Activated T-cell treated with anti-CD3 and anti-CD28 coated beads, Interleukin-2, amount 50 U/mL, for 1 hour (primary cell): ENCODE data around the gene STXBP3.
"Not testable (repeated sequence)": the region's sequence is repeated elsewhere in the genome, so short reads cannot be mapped to it uniquely, and the experiment has no call there.

ENCODE experiments used
- DNase-seq: peaks from one replicate; pipeline ENCODE4 v3.0.0-alpha.2; 2020

STXBP3 gene

GRCh38 chr1:108732398-108732797 is 14.1 kb upstream of the STXBP3 start:
- no peak for DNase-seq

DNA sequence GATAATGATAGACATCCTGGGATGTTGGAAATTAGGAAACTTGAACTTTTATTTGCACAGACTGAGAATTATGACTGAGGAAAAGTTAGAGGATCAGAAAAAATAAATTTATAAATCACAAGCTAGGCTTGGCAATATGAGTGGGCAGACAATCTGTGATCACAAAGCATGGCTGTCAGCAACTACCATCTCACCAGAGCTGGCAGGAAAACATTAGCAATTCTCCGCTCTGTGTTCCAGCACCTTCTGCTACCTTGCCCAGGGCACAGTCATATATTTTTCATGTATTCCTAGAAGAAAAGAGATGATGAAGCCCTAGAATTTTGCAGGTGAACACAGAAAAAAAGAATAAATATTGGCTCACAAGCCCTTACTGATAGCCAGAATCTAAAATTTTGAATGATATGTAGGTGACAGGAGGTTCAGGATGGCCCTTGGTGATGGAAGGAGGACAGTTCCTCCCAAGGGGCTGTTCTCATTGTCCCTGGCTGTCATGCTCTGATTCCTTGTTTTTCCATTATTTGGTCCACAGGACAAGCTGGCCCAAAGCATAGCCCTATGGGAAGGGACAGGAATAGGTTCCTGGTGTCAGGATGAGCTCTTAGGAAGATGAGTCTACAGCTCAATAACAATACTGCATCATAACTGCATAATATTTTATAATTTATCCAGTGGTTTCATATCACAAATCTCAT is 12.2 kb upstream of the STXBP3 start:
- DNase-seq = no peak

GRCh38 chr1:108742253-108742652 is 4.2 kb upstream of the STXBP3 start:
- DNase-seq = no peak

- no peak for DNase-seq
Measured at GRCh38 chr1:108745980-108746381, 493 bp upstream of the STXBP3 start.

- DNase-seq = no peak
Measured at GRCh38 chr1:108747171-108747850, 837 bp downstream of the STXBP3 start.

- DNase-seq = no peak
Measured at GRCh38 chr1:108747898-108748297, 1.4 kb downstream of the STXBP3 start.

DNA sequence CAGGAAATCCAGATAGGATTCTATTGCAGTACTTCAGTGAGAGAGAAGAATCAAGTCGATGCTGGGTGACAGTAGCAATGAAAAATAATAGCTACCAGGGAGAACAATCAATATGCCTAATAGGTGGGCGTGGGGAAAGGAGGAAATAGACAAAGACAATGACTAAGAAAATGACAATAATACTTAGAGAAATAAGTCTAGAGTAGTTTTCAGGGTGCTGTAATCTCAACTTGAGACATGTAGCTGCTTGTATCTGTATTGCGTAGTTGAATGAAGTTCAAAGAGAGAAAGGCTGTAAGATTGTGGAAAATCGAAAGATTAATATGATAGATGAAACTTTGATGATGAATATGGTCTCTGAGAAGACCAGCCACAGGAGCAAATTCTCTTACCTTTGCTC is 2.6 kb downstream of the STXBP3 start:
- no peak for DNase-seq

GRCh38 chr1:108750476-108751181 is 4.2 kb downstream of the STXBP3 start:
- DNase-seq = no peak

GRCh38 chr1:108753363-108753762 is 6.9 kb downstream of the STXBP3 start:
- no peak for DNase-seq

GRCh38 chr1:108758796-108759195 is 12.3 kb downstream of the STXBP3 start:
- no peak for DNase-seq

DNA sequence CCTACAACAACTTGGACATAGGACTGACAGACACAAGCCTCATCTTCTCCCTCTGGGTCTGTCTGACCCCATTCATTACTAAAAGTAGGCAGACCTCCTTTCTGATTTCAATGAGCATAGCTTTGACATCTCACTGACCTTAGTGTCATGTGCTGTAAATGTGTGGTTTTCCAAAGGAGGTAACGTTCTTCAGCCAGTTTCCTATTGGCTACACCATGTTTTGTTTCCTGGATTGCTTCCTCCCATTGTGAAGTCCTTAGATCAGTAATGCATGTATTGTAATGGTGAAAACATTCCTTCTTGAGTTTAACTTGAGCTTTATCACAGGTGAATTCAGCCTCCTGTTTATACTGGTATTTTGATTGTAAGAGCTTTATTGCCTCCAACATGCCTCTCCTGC is 20.6 kb downstream of the STXBP3 start:
- DNase-seq = no peak

DNA sequence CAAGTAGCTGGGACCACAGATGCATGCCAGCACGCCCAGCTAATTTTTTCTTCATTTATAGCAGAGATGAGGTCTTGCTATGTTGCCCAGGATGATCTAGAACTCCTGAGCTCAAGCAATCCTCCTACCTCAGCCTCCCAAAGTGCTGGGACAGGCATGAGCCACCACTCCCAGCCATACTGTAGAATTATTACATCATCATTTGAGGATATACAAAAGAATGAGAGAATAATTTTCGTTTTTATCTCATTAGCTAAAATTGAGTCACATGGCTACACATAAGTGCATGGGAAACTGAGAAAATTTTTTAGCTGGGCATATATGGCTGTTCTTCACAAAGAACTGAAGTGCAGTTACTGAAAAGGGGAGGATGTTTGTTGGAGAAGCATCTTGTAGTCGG is 21.2 kb downstream of the STXBP3 start:
- DNase-seq = no peak

DNA sequence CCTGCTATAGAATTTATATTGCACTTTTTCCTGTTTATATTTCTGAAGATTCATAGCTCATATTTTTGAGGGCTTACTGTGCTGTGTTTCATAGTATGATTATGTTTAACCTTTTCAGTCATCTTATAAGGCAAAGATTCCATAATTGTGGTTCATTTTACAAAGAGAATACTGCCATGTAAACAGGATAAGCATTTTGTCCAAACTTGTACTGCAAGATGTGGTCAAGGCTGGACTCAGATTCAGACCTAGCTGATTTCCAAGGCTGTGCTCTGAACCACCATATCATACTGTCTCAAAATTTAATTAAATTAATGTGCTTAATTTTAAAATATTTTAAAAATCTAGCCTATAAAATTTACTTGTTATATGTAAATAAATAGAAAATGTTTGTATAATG is 31.4 kb downstream of the STXBP3 start:
- no peak for DNase-seq

DNA sequence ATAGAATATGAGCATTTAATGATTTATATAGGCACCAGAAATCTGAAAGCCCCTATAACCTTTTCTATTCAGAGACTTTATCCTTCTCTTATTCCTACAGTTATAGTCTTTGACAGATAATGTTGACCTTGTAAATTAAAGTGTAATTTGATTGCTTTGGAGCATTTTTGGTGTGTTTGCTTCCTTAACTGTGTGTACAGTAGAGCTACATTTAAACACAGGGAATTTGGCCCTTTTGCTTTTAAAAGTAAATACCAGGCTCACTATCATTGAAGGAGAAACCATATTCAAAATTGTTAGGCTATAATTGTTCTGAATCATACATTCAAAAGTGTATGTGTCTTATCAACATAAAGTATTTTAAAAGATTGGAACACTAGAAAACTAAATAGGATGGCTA is 33.0 kb downstream of the STXBP3 start:
- DNase-seq = no peak

DNA sequence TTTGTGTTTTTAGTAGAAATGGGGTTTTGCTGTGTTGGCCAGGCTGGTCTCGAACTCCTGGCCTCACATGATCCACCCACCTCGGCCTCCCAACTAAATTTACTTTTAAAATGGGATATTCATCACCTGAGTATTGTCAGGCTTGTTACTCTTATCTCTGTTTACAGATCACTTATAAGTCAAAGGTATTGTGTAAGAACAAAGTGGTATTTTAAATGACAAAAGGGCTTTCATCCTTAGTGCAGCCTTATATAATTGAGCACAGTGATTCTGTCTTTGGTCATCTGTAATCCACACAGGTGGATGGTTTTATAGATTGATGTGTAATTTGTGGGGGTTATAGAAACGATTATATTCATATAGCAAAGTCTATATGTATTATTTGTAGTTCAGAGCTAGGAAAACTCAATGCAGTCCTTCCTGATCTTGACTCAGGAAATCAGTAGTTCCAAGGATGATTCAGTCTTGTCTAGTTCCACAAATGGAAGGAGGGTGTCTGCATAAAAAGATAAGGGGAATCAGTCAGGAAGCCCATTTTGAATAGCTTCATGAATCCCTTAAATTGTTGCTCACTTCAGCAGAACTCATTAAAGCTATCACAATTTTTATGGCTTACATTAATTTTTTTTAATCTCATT is 34.6 kb downstream of the STXBP3 start:
- no peak for DNase-seq

GRCh38 chr1:108781575-108781944 is 35.1 kb downstream of the STXBP3 start:
- DNase-seq = not testable (repeated sequence)

DNA sequence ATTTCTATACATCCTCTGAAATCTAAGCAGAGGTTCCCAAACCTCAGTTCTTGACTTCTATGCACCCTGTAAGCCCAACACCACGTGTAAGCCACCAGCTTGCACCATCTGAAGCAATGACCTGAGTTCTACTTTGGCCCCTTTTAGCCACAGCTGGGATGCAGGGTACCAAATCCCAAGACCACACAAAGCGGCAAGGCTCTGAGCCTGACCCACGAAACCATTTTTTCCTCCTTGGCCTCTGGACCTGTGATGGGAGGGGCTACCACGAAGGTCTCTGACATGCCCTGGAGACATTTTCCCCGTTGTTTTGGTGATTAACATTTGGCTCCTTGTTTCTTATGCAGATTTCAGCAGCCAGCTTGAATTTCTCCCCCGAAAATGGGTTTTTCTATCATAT is 38.8 kb downstream of the STXBP3 start:
- DNase-seq = no peak

- DNase-seq = no peak
Measured at GRCh38 chr1:108785880-108786279, 39.4 kb downstream of the STXBP3 start.

- no peak for DNase-seq
Measured at GRCh38 chr1:108791790-108792189, 45.3 kb downstream of the STXBP3 start.

DNA sequence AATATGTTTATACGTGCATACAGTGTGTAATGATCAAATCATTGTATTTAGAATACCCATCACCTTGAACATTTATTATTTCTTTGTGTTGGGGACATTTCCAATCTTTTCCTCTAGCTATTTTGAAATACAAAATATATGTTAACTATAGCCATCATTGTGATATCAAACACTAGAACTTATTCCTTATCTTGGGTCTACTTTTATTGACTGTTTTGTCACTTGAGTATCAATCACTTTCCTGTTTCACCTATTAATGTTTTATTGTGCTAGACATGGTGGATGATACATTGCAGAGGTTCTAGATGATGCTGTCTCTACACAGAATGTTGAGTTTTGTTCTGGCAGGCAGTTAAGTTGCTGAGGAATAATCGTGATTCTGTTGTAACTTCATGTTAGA is 45.9 kb downstream of the STXBP3 start:
- no peak for DNase-seq

DNA sequence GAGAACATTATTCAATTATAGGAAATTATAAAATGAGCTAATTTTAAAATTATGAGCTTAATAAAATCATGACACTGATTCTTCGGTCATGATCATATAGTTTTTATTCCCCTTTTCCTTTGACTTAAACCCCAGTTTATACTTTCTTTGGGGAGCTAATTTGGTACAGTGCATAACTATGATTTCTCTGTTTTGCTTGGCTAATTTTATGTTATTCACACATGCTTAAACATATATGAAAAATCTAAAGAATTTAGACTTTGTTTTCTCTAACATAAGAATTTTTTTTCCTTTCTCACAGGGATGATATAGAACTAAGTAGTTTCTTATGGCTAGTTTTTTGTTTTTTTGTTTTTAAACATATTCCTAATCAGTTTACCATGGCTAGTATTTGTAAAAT is 52.5 kb downstream of the STXBP3 start:
- DNase-seq = no peak

GRCh38 chr1:108801101-108801500 is 54.6 kb downstream of the STXBP3 start:
- no peak for DNase-seq

GRCh38 chr1:108803548-108803947 is 57.1 kb downstream of the STXBP3 start:
- DNase-seq = no peak

- no peak for DNase-seq
Measured at GRCh38 chr1:108808438-108808837, 62.0 kb downstream of the STXBP3 start.
